ENCODE data around the gene THSD4. TPM values are rescaled to one million over a fixed set of nuclear protein-coding genes. Genes with fewer than 3 reads are reported as not detected.

THSD4 gene
- total RNA-seq, 2 donors from 2014 or later: 16.3 to 18.8 TPM

- no peak for DNase-seq (ENCODE audit: low spot score)
- intact Hi-C loops (cut with DNase I): no loop called here
Observed at GRCh38 chr15:71505962-71506361, 390.7 kb downstream of the THSD4 start.

GRCh38 chr15:71506946-71507345 is 391.7 kb downstream of the THSD4 start:
- intact Hi-C loops (cut with DNase I): no loop called here
- DNase-seq (ENCODE audit: low spot score): no peak

- intact Hi-C loops (cut with DNase I): no loop called here
- no peak for DNase-seq (ENCODE audit: low spot score)
Observed at GRCh38 chr15:71508081-71508682, 392.9 kb downstream of the THSD4 start.

GRCh38 chr15:71509139-71509538 is 393.9 kb downstream of the THSD4 start:
- intact Hi-C loops (cut with DNase I): no loop called here
- no peak for DNase-seq (ENCODE audit: low spot score)

GRCh38 chr15:71510763-71511162 is 395.5 kb downstream of the THSD4 start:
- intact Hi-C loops (cut with DNase I): no loop called here

GRCh38 chr15:71511796-71512681 is 396.8 kb downstream of the THSD4 start:
- no peak for DNase-seq (ENCODE audit: low spot score)

More at GRCh38 chr15:71510763-71511162, 395.5 kb downstream of the THSD4 start:
- DNase-seq (ENCODE audit: low spot score): no peak

GRCh38 chr15:71512682-71513006 is 397.4 kb downstream of the THSD4 start:
- intact Hi-C loops (cut with DNase I): no loop called here
- no peak for DNase-seq (ENCODE audit: low spot score)

More at GRCh38 chr15:71511796-71512681, 396.8 kb downstream of the THSD4 start:
- intact Hi-C loops (cut with DNase I): no loop called here

- no peak for DNase-seq (ENCODE audit: low spot score)
- intact Hi-C loops (cut with DNase I): no loop called here
Observed at GRCh38 chr15:71515375-71516186, 400.3 kb downstream of the THSD4 start.

GRCh38 chr15:71517751-71518150 is 402.5 kb downstream of the THSD4 start:
- no peak for DNase-seq (ENCODE audit: low spot score)
- intact Hi-C loops (cut with DNase I): no loop called here

GRCh38 chr15:71518661-71519060 is 403.4 kb downstream of the THSD4 start:
- no peak for DNase-seq (ENCODE audit: low spot score)
- intact Hi-C loops (cut with DNase I): no loop called here

GRCh38 chr15:71526060-71526820 is 411.0 kb downstream of the THSD4 start:
- DNase-seq (ENCODE audit: low spot score): no peak
- intact Hi-C loops (cut with DNase I): no loop called here

- intact Hi-C loops (cut with DNase I): no loop called here
- no peak for DNase-seq (ENCODE audit: low spot score)
Observed at GRCh38 chr15:71529361-71529760, 414.1 kb downstream of the THSD4 start.

- DNase-seq (ENCODE audit: low spot score): no peak
- intact Hi-C loops (cut with DNase I): no loop called here
Observed at GRCh38 chr15:71530116-71530515, 414.8 kb downstream of the THSD4 start.

- no peak for DNase-seq (ENCODE audit: low spot score)
- intact Hi-C loops (cut with DNase I): no loop called here
Observed at GRCh38 chr15:71532994-71533393, 417.7 kb downstream of the THSD4 start.

- DNase-seq (ENCODE audit: low spot score): no peak
- intact Hi-C loops (cut with DNase I): no loop called here
Observed at GRCh38 chr15:71538181-71538580, 422.9 kb downstream of the THSD4 start.

- no peak for DNase-seq (ENCODE audit: low spot score)
- intact Hi-C loops (cut with DNase I): no loop called here
Observed at GRCh38 chr15:71541746-71542145, 426.5 kb downstream of the THSD4 start.

- no peak for DNase-seq (ENCODE audit: low spot score)
- intact Hi-C loops (cut with DNase I): no loop called here
Observed at GRCh38 chr15:71542836-71543235, 427.6 kb downstream of the THSD4 start.

- DNase-seq (ENCODE audit: low spot score): no peak
- intact Hi-C loops (cut with DNase I): no loop called here
Observed at GRCh38 chr15:71543413-71543812, 428.1 kb downstream of the THSD4 start.

GRCh38 chr15:71545223-71545760 is 430.0 kb downstream of the THSD4 start:
- intact Hi-C loops (cut with DNase I): no loop called here

More at GRCh38 chr15:71545223-71545760, 430.0 kb downstream of the THSD4 start:
- DNase-seq (ENCODE audit: low spot score): no peak

All from posterior vena cava (tissue), 2 donors.